GM19328 (cell line): ENCODE results near the gene OSMR.

ENCODE experiments used
- ATAC-seq: cut with Tn5 transposase; IDR thresholded peaks from one replicate; pipeline ENCODE4 v1.9.1; 2021; ENCODE audit warnings: mild to moderate bottlenecking, moderate library complexity; ENCODE audit not compliant: unreplicated experiment

OSMR gene

GRCh38 chr5:38845526-38846378 lies at the start of gene OSMR:
Gene OSMR, plus strand, starts transcription at chr5:38846012. Its CDS starts 23,033 bp downstream, at chr5:38869045.
- ATAC-seq = no peak

- no peak for ATAC-seq
These were observed 49.1 kb upstream of the OSMR start for GRCh38 chr5:38796742-38797108.

GRCh38 chr5:38797838-38798237 lies 48.0 kb upstream of the OSMR start:
- ATAC-seq = no peak

GRCh38 chr5:38799556-38800377 lies 46.0 kb upstream of the OSMR start:
- ATAC-seq = no peak

- no peak for ATAC-seq
These were observed 45.3 kb upstream of the OSMR start for GRCh38 chr5:38800515-38800914.

- ATAC-seq = no peak
These were observed 43.7 kb upstream of the OSMR start for GRCh38 chr5:38802125-38802524.

GRCh38 chr5:38803246-38803645 lies 42.6 kb upstream of the OSMR start:
- no peak for ATAC-seq

GRCh38 chr5:38806775-38807258 lies 39.0 kb upstream of the OSMR start:
- ATAC-seq = no peak

- no peak for ATAC-seq
These were observed 38.0 kb upstream of the OSMR start for GRCh38 chr5:38807570-38808483.

- no peak for ATAC-seq
These were observed 37.0 kb upstream of the OSMR start for GRCh38 chr5:38808666-38809343.

GRCh38 chr5:38809388-38810359 lies 36.1 kb upstream of the OSMR start:
- no peak for ATAC-seq

- ATAC-seq = no peak
These were observed 30.9 kb upstream of the OSMR start for GRCh38 chr5:38814879-38815278.

GRCh38 chr5:38816083-38817030 lies 29.5 kb upstream of the OSMR start:
- no peak for ATAC-seq

GRCh38 chr5:38821679-38822078 lies 24.1 kb upstream of the OSMR start:
- ATAC-seq = no peak

- no peak for ATAC-seq
These were observed 22.3 kb upstream of the OSMR start for GRCh38 chr5:38823503-38823902.

GRCh38 chr5:38824821-38825220 lies 21.0 kb upstream of the OSMR start:
- ATAC-seq = no peak

- no peak for ATAC-seq
These were observed 20.3 kb upstream of the OSMR start for GRCh38 chr5:38825494-38825893.

GRCh38 chr5:38827525-38827924 lies 18.3 kb upstream of the OSMR start:
- ATAC-seq = no peak
